GM21737 (cell line): Measurements from ENCODE around the gene OPN4.

Experiments used
- ATAC-seq: cut with Tn5 transposase; IDR thresholded peaks from one replicate; pipeline ENCODE4 v1.9.1; 2021; ENCODE audit warnings: mild to moderate bottlenecking, moderate library complexity; ENCODE audit not compliant: unreplicated experiment

The OPN4 gene

DNA sequence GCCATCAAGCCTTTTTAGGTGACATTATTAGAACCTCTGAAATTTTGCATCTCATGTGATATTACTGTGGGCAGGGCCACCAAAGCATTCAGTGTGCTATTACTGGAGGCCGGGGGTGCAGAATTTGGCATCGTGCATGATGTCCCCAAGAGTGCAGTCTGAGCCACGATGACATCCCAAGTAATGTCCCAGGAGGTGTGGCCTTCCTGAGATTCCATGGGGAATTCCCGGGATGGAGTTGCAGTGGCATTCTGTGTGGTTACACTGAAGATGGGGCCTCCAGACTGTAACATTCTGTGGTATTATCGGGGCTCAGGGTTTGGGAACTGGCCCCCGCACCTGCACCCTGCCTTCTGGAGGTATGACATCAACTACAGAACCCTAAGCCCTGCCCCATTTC lies 23.0 kb downstream of the OPN4 start:
- no peak for ATAC-seq

- ATAC-seq, result no peak
Measured at GRCh38 chr10:86678999-86679792, 24.8 kb downstream of the OPN4 start.

DNA sequence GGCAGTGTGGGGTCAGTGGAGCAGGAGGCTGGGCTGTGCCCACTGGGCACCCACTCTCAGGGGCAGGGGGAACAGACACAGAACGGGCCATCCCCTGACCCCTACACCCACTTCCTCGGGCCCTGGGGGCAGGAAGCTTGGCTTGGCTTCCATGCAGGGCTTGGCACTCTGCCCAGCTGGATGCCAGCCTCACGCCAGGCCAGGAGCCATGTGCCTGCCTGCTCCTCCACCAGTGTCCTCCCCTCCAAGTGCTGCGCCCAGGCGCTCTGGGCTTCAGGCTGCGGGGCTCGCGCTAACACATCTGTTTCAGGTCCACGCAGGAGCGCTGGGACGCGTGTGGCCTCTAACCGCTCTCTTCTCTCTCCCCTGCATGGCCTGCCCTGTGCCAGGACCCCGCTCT lies 26.7 kb downstream of the OPN4 start:
- no peak for ATAC-seq

- ATAC-seq, result no peak
Measured at GRCh38 chr10:86681722-86682386, 27.5 kb downstream of the OPN4 start.

DNA sequence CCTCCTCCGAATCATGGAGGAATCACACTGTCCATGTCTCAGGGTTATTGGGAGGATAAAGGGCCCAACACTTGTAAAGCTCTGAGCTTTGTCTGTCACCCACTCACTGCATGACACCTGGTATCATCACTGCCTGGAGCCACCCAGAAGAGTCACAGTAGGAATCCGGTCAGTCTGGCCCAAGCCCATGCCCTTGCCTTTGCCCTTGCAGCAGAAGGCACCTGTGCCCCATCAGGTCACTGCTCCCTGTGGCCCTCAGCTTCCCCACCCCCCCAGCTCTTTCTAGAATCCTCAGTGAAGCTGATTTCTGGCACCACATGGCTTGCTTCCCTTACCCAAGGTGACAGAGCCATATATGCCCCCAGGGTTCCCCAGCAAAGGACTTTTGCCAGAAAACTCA lies 28.3 kb downstream of the OPN4 start:
- ATAC-seq, result no peak

- ATAC-seq, result no peak
Measured at GRCh38 chr10:86684331-86685097, 30.2 kb downstream of the OPN4 start.

GRCh38 chr10:86685416-86685815 lies 31.1 kb downstream of the OPN4 start:
- ATAC-seq, result no peak

DNA sequence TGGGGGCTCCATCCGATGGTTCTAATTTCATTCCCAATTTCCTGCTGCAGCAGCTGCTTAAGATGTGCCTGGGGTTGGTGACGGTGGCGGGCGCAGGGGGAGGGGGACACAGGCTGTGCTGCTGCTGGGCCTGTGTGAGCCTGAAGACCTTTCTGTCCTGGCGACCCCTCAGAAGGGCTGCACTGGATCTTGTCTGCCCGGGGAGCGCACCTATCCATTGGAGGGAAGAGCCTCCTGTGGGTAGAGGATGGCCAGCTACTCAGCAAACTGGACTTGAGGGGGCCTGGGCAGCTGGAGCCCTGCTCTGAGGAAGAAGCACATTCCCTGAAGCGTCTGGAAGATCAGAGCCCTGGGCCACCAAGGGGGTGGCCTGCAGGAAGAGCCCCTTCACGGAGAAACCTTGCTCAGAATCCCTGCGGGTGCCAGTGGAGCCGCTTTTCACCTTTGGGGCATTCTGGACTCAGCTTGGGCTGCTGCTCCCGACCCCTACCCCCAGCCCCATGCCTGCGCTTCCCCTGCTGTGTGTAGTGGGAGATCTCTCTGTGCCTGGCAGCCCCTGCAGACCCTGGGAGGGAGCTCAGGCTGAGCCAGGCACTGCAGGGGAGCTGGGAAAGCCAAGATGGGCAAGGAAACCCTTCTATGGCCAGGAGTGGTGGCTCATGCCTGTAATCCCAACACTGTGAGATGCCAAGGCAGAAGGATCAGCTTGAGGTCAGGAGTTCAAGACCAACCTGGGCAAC lies 31.7 kb downstream of the OPN4 start:
- ATAC-seq, result no peak

GRCh38 chr10:86686972-86687371 lies 32.6 kb downstream of the OPN4 start:
- no peak for ATAC-seq

DNA sequence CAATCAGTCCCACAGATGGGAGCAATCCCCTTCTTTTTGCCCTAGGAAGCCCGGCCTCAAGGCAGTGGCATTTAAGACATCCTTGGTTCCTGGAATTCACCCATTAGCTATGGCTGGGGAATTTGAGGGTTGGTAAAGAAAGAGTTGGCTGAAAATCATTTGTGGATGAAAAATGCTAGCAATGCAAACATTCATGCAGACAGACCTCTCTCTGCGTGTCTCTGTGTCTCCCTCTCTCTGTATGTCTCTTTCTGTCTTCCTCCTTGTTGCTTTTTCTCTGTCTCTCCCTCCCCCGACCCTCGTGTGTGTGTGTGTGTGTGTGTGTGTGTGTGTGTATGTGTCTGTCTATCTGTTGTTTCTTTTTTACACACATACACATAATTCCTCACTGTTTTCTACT lies 33.4 kb downstream of the OPN4 start:
- ATAC-seq, result no peak

GRCh38 chr10:86688398-86688921 lies 34.1 kb downstream of the OPN4 start:
- peak; percentile 70 for ATAC-seq

DNA sequence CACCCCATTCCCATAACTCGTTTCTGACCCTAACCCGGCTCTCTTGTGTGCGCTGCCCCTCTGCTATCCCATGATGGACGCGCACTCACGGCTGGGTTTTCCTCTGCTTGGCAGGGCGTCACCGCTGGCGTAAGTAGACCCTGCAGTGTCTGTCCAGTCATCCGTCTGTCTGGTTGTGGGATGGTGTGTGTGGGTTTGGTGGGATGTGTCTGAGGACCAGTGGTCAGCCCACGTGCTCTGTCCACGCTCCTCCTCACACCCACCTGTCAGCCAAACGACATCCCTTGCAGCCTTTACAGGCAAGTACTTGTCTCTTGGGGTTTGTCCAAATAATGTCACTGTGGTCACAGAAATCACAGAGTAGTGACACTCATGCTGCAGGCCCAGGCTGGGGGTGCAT lies 34.8 kb downstream of the OPN4 start:
- ATAC-seq, result no peak

DNA sequence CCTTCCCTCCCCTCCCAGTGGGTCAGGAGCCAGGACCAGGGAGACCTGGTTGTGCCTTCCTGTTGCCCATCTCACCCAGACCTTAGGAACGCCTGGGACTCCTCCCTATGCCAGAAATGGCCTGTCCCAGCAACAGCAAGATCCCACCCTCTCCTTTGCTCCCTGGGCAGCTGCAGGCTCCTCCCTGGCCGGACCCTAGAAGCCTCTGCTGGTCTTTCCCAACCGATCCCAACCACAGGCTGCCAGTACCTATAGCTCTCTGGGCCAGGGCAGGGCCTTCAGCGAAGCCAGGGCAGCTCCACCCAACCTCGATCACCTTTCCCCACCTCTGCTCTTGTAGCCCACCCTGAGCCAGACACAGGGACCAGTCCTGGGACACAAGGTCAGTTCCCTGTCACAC lies 35.9 kb downstream of the OPN4 start:
- ATAC-seq, result no peak

- ATAC-seq, result no peak
Measured at GRCh38 chr10:86690657-86691084, 36.3 kb downstream of the OPN4 start.

DNA sequence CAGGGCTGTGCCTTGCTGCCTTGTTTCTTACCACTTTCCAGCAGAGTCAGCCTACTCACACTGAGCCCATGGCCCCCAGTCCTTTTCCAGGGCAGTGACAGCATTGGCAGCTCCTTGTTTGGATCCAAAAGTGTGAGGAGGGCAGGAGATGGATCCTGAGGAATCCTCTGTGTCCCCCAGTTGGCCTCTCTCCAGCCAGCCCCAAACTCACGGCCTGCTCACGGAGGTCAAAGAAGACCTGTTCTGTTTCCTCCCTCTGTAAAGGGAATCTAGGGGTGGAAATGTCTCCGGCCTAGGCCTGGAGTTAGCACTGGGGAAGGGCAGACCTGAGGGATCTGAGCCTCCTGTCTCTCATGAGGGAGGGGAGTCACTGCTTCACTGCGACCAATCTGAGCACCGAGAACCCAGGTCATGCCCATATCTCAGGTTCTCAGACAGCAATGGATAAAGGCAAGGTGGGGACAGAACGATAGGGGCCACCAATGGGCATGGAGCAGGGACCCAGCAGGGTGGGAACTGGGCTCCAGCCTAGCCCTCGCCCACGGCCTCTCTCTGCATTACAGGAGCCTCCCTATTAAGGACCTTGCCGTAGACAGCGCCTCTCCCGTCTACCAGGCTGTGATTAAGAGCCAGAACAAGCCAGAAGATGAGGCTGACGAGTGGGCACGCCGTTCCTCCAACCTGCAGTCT lies 37.1 kb downstream of the OPN4 start:
- ATAC-seq, result no peak

DNA sequence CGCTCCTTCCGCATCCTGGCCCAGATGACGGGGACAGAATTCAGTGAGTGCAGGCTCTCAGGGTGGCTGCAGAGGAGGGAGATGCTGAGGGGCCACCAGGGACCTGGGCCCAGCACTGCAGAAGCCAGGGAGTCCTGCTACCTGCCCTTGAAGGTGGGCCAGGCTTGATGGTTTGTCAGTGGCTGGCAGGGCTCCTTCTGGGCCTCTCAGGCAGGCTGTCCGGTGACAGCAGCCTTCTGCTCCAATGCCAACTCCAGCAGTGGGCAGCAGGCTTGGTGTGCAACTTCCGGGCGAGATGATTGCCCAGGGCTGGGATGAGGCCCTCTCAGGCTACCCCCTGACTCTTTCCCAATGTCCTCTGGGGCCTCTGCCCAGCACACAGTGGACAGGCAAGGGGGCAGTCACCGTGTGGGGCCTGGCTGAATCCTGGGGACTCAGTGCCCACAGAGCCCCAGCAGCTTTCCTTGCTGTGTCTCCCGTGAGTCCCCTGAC lies 37.7 kb downstream of the OPN4 start:
- ATAC-seq, result no peak

DNA sequence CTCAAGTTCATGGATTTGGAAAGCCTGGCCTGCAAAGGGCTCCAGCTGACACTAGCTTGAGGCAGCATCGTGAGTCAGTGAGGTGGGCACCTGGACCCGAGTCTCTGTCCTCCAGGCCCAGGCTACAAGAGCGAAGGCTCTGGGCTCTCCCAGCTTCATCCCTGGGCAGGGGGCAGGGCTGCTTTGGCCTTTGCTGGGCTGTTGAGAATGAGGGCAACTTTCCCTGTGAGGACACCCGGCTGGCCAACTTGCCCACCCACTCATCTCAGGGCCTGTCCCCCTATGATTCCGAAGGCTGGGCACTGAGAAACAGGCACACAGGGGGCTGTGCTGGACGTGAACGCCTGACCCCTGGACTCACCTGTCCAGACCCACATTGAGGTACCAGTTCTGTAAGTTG lies 38.3 kb downstream of the OPN4 start:
- no peak for ATAC-seq

- ATAC-seq, result no peak
Measured at GRCh38 chr10:86693275-86693674, 38.9 kb downstream of the OPN4 start.

- no peak for ATAC-seq
Measured at GRCh38 chr10:86693721-86694369, 39.5 kb downstream of the OPN4 start.
